CD4-positive, alpha-beta T cell treated with Interleukin-15 for 4 hours (primary cell): ENCODE data around the gene CDH23.

Experiments
- DNase-seq: peaks from one replicate; pipeline ENCODE4 v3.0.0-alpha.2; 2020; ENCODE audit warnings: low spot score

CDH23 gene

GRCh38 chr10:71690094-71690720 is 293.5 kb downstream of the CDH23 start:
- no peak for DNase-seq

- no peak for DNase-seq
Observed at GRCh38 chr10:71691405-71691804, 294.7 kb downstream of the CDH23 start.

- DNase-seq = no peak
Observed at GRCh38 chr10:71692598-71693306, 296.0 kb downstream of the CDH23 start.

- no peak for DNase-seq
Observed at GRCh38 chr10:71693377-71693776, 296.7 kb downstream of the CDH23 start.

- DNase-seq = no peak
Observed at GRCh38 chr10:71694039-71694501, 297.4 kb downstream of the CDH23 start.

GRCh38 chr10:71694567-71694968 is 297.8 kb downstream of the CDH23 start:
- DNase-seq = peak; percentile 39

GRCh38 chr10:71695502-71696476 is 299.1 kb downstream of the CDH23 start:
- no peak for DNase-seq

GRCh38 chr10:71696628-71697326 is 300.1 kb downstream of the CDH23 start:
- peak; percentile 62 for DNase-seq

GRCh38 chr10:71697938-71698709 is 301.4 kb downstream of the CDH23 start:
- DNase-seq = peak; percentile 61

DNA sequence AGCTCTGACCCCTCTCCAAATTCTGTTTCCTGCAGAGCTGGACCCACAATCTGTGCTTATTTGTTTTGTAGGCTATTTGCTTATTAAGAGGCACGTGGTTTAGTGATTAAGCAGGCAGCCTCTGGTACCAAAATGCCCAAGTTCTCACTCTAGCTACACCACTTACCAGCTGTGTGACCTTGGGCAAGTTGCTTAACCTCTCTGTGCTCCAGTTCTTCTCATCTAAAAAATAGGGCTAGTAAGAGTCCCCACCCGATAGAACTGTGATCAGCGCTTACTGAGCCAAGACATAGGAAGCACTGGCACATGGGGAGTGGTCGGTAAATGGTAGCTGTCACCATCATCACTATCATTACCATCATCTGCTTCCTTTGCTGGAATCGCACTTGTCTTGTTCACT is 302.0 kb downstream of the CDH23 start:
- no peak for DNase-seq

DNA sequence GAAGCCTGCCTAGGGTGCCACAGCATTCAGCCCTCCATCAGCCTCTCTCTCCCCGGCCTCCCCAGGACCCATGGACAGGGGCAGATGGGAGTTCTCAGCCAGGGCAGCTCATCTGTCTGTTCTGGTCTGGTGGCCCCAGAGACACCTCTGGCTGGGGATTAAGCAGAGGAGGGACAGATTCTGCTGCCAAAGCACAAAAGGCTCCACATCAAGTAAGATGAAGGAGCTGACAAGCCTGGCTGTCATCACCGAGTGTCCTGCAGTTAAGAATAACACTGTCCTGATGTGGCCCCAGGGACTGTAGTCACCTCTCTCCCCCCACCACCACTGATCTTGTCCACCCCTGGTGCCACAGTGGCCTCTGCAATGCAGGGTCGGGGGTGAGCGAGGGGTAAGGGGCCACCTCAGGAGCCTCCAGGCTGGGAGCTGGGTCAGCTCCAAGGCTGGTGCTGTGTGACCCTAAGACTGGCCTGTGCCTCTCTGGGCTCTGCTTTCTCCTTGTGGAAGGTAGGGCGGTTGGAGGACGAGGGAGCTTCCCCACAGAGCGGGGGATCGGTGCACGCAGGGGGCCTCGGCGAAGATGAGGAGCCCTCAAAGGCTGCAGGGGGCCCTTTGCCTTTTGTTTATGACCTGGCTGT is 304.1 kb downstream of the CDH23 start:
- DNase-seq = no peak

DNA sequence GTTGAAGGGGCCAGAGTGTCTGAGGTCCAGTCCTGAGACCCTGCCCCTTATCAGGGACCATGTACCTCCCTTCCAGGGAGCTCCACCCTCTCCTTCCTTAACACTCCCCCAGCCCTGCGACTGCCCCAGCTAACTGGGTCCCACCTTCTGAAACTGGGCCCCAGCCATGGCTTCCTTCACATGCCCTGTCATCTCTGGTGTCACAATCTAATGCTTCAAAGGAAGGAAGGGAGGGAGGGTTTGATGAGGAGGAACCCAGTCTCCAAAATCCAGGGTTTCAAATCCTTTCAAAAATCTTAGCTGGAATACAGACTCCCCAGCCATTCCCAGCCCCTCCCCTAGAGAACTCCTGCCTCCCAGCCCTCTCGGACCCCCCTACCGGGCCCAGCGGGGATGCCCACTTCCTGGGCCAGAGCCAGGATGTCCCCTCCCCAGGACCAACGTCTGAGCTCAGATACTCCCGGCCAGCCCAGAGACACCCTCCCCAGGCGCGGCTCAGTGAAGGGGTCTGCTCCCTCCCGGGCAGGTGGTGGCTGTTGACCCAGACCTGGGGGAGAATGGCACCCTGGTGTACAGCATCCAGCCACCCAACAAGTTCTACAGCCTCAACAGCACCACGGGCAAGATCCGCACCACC is 304.9 kb downstream of the CDH23 start:
- no peak for DNase-seq

DNA sequence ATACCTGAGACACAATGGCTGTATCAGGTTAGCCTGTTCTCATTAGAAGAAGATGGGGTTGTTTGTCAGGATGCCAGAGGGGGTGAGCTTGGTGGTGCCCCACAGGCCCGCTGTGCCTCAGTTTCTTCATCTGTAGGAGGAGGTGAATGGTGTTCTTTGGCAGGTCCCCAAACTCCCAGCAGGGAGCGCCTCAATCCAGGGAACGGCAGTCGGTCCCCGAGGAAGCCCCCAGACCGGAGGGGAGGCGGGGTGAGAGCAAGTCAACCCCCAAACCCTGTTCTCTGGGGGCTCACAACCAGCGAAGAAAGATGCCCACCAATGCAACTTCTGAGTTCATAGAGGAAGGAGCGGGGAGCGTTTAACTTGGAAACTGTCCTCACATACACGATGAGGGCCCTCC is 306.9 kb downstream of the CDH23 start:
- no peak for DNase-seq

- no peak for DNase-seq
Observed at GRCh38 chr10:71704816-71705215, 308.1 kb downstream of the CDH23 start.

- DNase-seq = no peak
Observed at GRCh38 chr10:71705582-71705981, 308.9 kb downstream of the CDH23 start.

- no peak for DNase-seq
Observed at GRCh38 chr10:71706216-71707121, 309.7 kb downstream of the CDH23 start.

- DNase-seq = no peak
Observed at GRCh38 chr10:71707240-71707789, 310.6 kb downstream of the CDH23 start.

GRCh38 chr10:71708301-71708703 is 311.6 kb downstream of the CDH23 start:
- peak; percentile 69 for DNase-seq
